Thoracic aorta (tissue), 2 donors: Measurements from ENCODE around the gene ARL4C. TPM values are rescaled to one million over a fixed set of nuclear protein-coding genes. Genes with fewer than 3 reads are reported as not detected.

Source experiments
- ATAC-seq: fragments of 150-250 bp; one replicate; pipeline ENCODE4 v1.8.0; 2017; ENCODE audit warnings: low read depth; ENCODE audit not compliant: insufficient number of reproducible peaks, low FRiP score
- DNase-seq: peaks from one replicate; pipeline ENCODE4 v3.0.0-alpha.2; 2020; ENCODE audit warnings: low spot score
- H3K27ac ChIP-seq, 2 donors: fragments of 200-600 bp; sonication (generic); 1 replicate in 1 of 2; 2 replicates in 1 of 2; pipeline ENCODE4 v1.5.1; 2016; ENCODE audit warnings: mild to moderate bottlenecking in 2 of 2, moderate library complexity in 2 of 2
- H3K27me3 ChIP-seq: fragments of 200-600 bp; sonication (generic); replicated peaks from 2 replicates; pipeline ENCODE4 v1.6.0; 2016; ENCODE audit warnings: mild to moderate bottlenecking; ENCODE audit not compliant: insufficient read depth
- H3K36me3 ChIP-seq: fragments of 200-600 bp; sonication (generic); one replicate; pipeline ENCODE4 v1.5.1; 2016
- H3K4me1 ChIP-seq, 2 donors: fragments of 200-600 bp; sonication (generic); 1 replicate in 1 of 2; 2 replicates in 1 of 2; pipeline versions ENCODE4 v1.5.1 to v1.6.0; 2016; ENCODE audit warnings: low read depth in 2 of 2, mild to moderate bottlenecking in 1 of 2; ENCODE audit not compliant: control insufficient read depth in 1 of 2
- H3K4me3 ChIP-seq: fragments of 200-600 bp; sonication (generic); 2 replicates; pipeline ENCODE4 v1.5.1; 2016; ENCODE audit warnings: mild to moderate bottlenecking
- H3K9me3 ChIP-seq: fragments of 200-600 bp; sonication (generic); 2 replicates; pipeline ENCODE4 v1.5.1; 2016
- CTCF ChIP-seq: fragments of 200-600 bp; sonication (generic); IDR thresholded peaks from one replicate; pipeline ENCODE4 v1.5.1; 2019; ENCODE audit warnings: antibody characterized with exemption
- total RNA-seq, 2 donors: library from RNA; depleted of rRNA; stranded (reverse); fragments of >200 nt; gene quantifications; one replicate each; pipeline versions ENCODE4 v1.1.0 to v1.2.3, GENCODE V29; 2016

The ARL4C gene
- total RNA-seq, 2 donors from 2014 or later = 18.2 to 22.9 TPM

GRCh38 chr2:234493796-234494195 lies 3.1 kb downstream of the ARL4C start:
- Histone ChIP-seq H3K4me1 (peaks cover 0 to 16% of the 10 kb centered on the region in 2 donors), H3K9me3 (no peaks in the 10 kb centered on the region), H3K27me3 (no peaks in the 10 kb centered on the region), H3K36me3 (no peaks in the 10 kb centered on the region), H3K27ac (no peak overlapping the region), H3K4me3 (peak overlapping the region; percentile 70)
- no peak for TF ChIP-seq CTCF
- no peak for DNase-seq
- no peak for ATAC-seq

DNA sequence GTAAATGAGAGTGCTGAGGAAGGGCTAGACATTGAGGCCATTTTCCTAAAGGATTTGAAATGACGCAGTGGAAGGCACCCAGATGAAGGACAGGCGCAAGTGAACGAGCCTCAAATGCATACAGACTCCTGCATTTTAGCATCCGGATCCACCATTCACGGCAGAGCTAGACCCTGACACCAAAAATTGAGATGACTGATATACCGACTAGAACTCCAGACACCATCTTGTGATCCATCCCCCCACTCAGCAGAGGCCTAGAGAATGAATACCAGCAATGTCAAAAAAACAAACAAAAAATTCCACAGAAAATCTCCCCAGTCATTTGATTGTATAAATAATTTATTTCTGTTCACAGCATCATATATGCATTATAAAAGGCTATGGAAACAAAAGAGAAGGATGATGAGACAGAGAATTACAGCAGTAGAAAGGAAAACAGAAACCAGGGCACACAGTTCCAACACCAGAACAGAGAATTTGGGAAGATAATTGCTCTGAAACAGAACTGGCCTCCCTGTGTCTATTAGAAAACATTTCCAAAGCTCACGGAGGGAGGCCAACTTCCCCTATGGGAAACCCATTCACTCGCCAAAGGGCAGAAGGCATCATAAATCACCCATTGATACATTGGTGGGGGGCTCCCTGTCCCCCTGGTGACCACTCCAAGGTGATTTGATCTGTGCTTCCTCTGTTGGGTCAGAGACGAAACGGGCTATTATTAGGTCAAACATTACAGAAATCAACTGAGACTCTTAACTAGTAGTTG lies 4.0 kb downstream of the ARL4C start:
- TF ChIP-seq CTCF = no peak
- Histone ChIP-seq H3K4me1 (peaks cover 0 to 16% of the 10 kb centered on the region in 2 donors), H3K9me3 (no peaks in the 10 kb centered on the region), H3K36me3 (no peaks in the 10 kb centered on the region), H3K27ac (no peak overlapping the region), H3K27me3 (no peaks in the 10 kb centered on the region), H3K4me3 (peak overlapping the region; percentile 70)
- ATAC-seq = no peak
- DNase-seq = no peak

DNA sequence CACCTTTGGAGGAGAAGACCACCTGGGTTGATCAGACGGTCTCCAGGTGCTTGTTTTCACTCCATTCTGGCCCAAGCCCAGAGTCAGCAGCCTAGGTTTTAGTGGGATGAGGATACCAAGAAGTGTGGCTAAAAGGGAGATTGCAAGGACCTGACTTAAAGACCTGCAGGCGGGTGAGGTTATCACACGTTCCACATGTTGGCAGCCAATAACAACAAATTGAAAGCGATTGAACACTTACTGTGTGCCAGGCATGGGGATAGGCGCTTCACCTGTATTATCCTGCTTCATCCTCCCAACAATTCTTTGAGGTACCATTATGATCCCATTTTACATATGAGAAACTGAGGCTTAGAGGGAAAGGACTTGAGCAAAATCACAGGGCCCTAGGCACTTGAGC lies 5.0 kb downstream of the ARL4C start:
- no peak for DNase-seq

GRCh38 chr2:234491281-234491680 lies 5.6 kb downstream of the ARL4C start:
- Histone ChIP-seq H3K27me3 (no peaks in the 10 kb centered on the region), H3K27ac (no peak overlapping the region)
- ATAC-seq = no peak

More for the DNA sequence above, 5.0 kb downstream of the ARL4C start:
- no peaks in the 10 kb centered on the region for H3K27me3 ChIP-seq
- TF ChIP-seq CTCF = no peak
- H3K27ac ChIP-seq = no peak overlapping the region
- H3K36me3 ChIP-seq = no peaks in the 10 kb centered on the region
- peaks cover 0 to 16% of the 10 kb centered on the region in 2 donors for H3K4me1 ChIP-seq
- H3K9me3 ChIP-seq = no peaks in the 10 kb centered on the region
- no peak overlapping the region for H3K4me3 ChIP-seq
- ATAC-seq = no peak

More at GRCh38 chr2:234491281-234491680, 5.6 kb downstream of the ARL4C start:
- Histone ChIP-seq H3K4me1 (peaks cover 0 to 16% of the 10 kb centered on the region in 2 donors), H3K36me3 (no peaks in the 10 kb centered on the region), H3K9me3 (no peaks in the 10 kb centered on the region), H3K4me3 (no peak overlapping the region)
- DNase-seq = no peak
- no peak for TF ChIP-seq CTCF
